ENCODE measurements around the gene ANKRD44.

- TF ChIP-seq, protein P1, sequence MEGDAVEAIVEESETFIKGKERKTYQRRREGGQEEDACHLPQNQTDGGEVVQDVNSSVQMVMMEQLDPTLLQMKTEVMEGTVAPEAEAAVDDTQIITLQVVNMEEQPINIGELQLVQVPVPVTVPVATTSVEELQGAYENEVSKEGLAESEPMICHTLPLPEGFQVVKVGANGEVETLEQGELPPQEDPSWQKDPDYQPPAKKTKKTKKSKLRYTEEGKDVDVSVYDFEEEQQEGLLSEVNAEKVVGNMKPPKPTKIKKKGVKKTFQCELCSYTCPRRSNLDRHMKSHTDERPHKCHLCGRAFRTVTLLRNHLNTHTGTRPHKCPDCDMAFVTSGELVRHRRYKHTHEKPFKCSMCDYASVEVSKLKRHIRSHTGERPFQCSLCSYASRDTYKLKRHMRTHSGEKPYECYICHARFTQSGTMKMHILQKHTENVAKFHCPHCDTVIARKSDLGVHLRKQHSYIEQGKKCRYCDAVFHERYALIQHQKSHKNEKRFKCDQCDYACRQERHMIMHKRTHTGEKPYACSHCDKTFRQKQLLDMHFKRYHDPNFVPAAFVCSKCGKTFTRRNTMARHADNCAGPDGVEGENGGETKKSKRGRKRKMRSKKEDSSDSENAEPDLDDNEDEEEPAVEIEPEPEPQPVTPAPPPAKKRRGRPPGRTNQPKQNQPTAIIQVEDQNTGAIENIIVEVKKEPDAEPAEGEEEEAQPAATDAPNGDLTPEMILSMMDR (IDR thresholded peaks at IDR 0.05 in 4 of 5, conservative IDR thresholded peaks at IDR 0.05 in 1 of 5): no peak
- no peak for TF ChIP-seq POLR2A (IDR thresholded peaks at IDR 0.05)
These were observed 317.0 kb downstream of the ANKRD44 start for GRCh38 chr2:196993617-196994016.

Measured in gastrocnemius medialis (tissue), 4 donors.